Stimulated activated naive B cell treated with anti-CD40 and anti-IgM and Interleukin-4, amounts not matched to agents 10 μg/mL and 1 μg/mL and 100 μg/mL, for 72 hours (primary cell): ENCODE data around the gene USP4.
"Not testable (repeated sequence)": the region's sequence is repeated elsewhere in the genome, so short reads cannot be mapped to it uniquely, and the experiment has no call there.

Source experiments
- ATAC-seq, 2 donors: fragments of 150-1000 bp; cut with Tn5 transposase; replicated peaks; 2 replicates each; pipeline ENCODE4 v1.10.0; 2021; ENCODE audit warnings: moderate library complexity in 1 of 2
- DNase-seq: peaks from one replicate; pipeline ENCODE4 v3.0.0; 2021
- H3K27ac Mint-ChIP-seq: one replicate; pipeline ENCODE4 v1.8.0; 2022; ENCODE audit warnings: mild to moderate bottlenecking, mixed read lengths
- H3K27me3 Mint-ChIP-seq, 2 donors: one replicate each; pipeline ENCODE4 v1.8.0; 2022; ENCODE audit warnings: mixed read lengths in 2 of 2
- H3K36me3 Mint-ChIP-seq, 2 donors: one replicate each; pipeline ENCODE4 v1.8.0; 2022; ENCODE audit warnings: mixed read lengths in 2 of 2, mild to moderate bottlenecking in 1 of 2
- H3K4me1 Mint-ChIP-seq, 2 donors: one replicate each; pipeline ENCODE4 v1.8.0; 2022; ENCODE audit warnings: mixed read lengths in 2 of 2, mild to moderate bottlenecking in 1 of 2
- H3K4me3 Mint-ChIP-seq, 2 donors: one replicate each; pipeline ENCODE4 v1.8.0; 2022; ENCODE audit warnings: mild to moderate bottlenecking in 2 of 2, mixed read lengths in 2 of 2, moderate library complexity in 1 of 2
- H3K9me3 Mint-ChIP-seq, 2 donors: one replicate each; pipeline ENCODE4 v1.8.0; 2022; ENCODE audit warnings: mixed read lengths in 2 of 2, mild to moderate bottlenecking in 1 of 2

Gene USP4

DNA sequence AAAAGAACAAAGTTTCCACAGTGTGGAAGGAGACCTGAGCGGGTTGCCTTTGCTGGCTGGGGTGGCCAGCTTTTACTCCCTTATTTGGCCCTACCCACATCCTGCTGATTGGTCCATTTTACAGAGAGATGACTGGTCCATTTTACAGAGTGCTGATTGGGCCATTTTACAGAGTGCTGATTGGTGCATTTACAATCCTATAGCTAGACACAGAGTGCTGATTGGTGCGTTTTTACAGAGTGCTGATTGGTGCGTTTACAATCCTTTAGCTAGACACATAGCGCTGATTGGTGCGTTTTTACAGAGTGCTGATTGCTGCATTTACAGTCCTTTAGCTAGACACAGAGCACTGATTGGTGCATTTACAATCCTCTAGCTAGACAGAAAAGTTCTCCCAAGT, 111.0 kb downstream of the USP4 start:
- not testable (repeated sequence) for DNase-seq, ATAC-seq, H3K27me3 Mint-ChIP-seq, H3K4me1 Mint-ChIP-seq, H3K27ac Mint-ChIP-seq, H3K4me3 Mint-ChIP-seq
- peaks cover 8 to 27% of the 10 kb centered on the region in 2 donors for H3K36me3 Mint-ChIP-seq
- peaks cover 33 to 38% of the 10 kb centered on the region in 2 donors for H3K9me3 Mint-ChIP-seq
